Astrocyte (in vitro differentiated cells and primary cell): ENCODE results near the gene ZBBX. TPM values are rescaled to one million over a fixed set of nuclear protein-coding genes. Genes with fewer than 3 reads are reported as not detected.

ENCODE experiments used
- DNase-seq: peaks from one replicate; pipeline ENCODE4 v3.0.0-alpha.2; 2010; ENCODE audit warnings: low read depth
- FAIRE-seq: peaks from 2 replicates; lab custom pipeline; 2011; peaks lifted over from hg19 to GRCh38; lab: Jason Lieb, UNC
- H2AFZ ChIP-seq: 2 replicates; pipeline ENCODE4 v1.6.0; 2012; ENCODE audit warnings: low read depth, low read length, inconsistent platforms
- H3K27ac ChIP-seq: 2 replicates; pipeline ENCODE4 v1.5.1; 2011; ENCODE audit warnings: low read depth, low read length, inconsistent platforms
- H3K27me3 ChIP-seq: 2 replicates; pipeline ENCODE4 v1.6.0; 2011; ENCODE audit warnings: low read length, inconsistent platforms; ENCODE audit not compliant: insufficient read depth
- H3K36me3 ChIP-seq: 2 replicates; pipeline ENCODE4 v1.5.1; 2011; ENCODE audit warnings: low read length, inconsistent platforms; ENCODE audit not compliant: insufficient read depth
- H3K4me1 ChIP-seq: 2 replicates; pipeline ENCODE4 v1.5.1; 2011; ENCODE audit warnings: low read length, inconsistent platforms; ENCODE audit not compliant: insufficient read depth
- H3K4me2 ChIP-seq: 2 replicates; pipeline ENCODE4 v1.6.0; 2012; ENCODE audit warnings: low read length, inconsistent platforms
- H3K4me3 ChIP-seq: 2 replicates; pipeline ENCODE4 v1.5.1; 2011; ENCODE audit warnings: low read depth, mild to moderate bottlenecking, low read length, inconsistent platforms; ENCODE audit not compliant: insufficient read depth
- H3K79me2 ChIP-seq: 2 replicates; pipeline ENCODE4 v1.6.0; 2012; ENCODE audit warnings: mild to moderate bottlenecking, low read length, inconsistent platforms; ENCODE audit not compliant: insufficient read depth
- H3K9ac ChIP-seq: 2 replicates; pipeline ENCODE4 v1.6.0; 2012; ENCODE audit warnings: mild to moderate bottlenecking, low read length, inconsistent platforms
- H3K9me3 ChIP-seq: 2 replicates; pipeline ENCODE4 v1.5.1; 2012; ENCODE audit warnings: low read depth, mild to moderate bottlenecking, low read length, inconsistent platforms; ENCODE audit not compliant: insufficient read depth
- H4K20me1 ChIP-seq: 2 replicates; pipeline ENCODE4 v1.6.0; 2012; ENCODE audit warnings: low read length, inconsistent platforms; ENCODE audit not compliant: insufficient read depth
- H3K27ac Mint-ChIP-seq: one replicate; pipeline ENCODE4 v1.8.0; 2021; ENCODE audit warnings: mild to moderate bottlenecking, mixed read lengths; ENCODE audit not compliant: unreplicated experiment
- H3K27me3 Mint-ChIP-seq: one replicate; pipeline ENCODE4 v1.8.0; 2021; ENCODE audit warnings: low read depth, mixed read lengths; ENCODE audit not compliant: unreplicated experiment
- H3K36me3 Mint-ChIP-seq: one replicate; pipeline ENCODE4 v1.8.0; 2021; ENCODE audit warnings: low read depth, mixed read lengths; ENCODE audit not compliant: unreplicated experiment
- H3K4me1 Mint-ChIP-seq: one replicate; pipeline ENCODE4 v1.8.0; 2021; ENCODE audit warnings: low read depth, mixed read lengths; ENCODE audit not compliant: unreplicated experiment
- H3K4me3 Mint-ChIP-seq: one replicate; pipeline ENCODE4 v1.8.0; 2021; ENCODE audit warnings: mild to moderate bottlenecking, moderate library complexity, mixed read lengths; ENCODE audit not compliant: unreplicated experiment
- H3K9me3 Mint-ChIP-seq: one replicate; pipeline ENCODE4 v1.8.0; 2021; ENCODE audit warnings: mild to moderate bottlenecking, mixed read lengths; ENCODE audit not compliant: unreplicated experiment
- CTCF ChIP-seq: IDR thresholded peaks from 2 replicates; pipeline ENCODE4 v1.5.1; 2011; ENCODE audit warnings: low read depth, mild to moderate bottlenecking, inconsistent platforms, low read length, moderate library complexity; ENCODE audit not compliant: insufficient read depth
- EZH2 ChIP-seq: IDR thresholded peaks from 2 replicates; pipeline ENCODE4 v1.6.1; 2012; ENCODE audit warnings: mild to moderate bottlenecking, low read length, inconsistent platforms; ENCODE audit not compliant: insufficient read depth
- total RNA-seq: library from RNA; stranded (reverse); gene quantifications from 2 replicates; pipeline ENCODE4 v1.2.1, GENCODE V29; 2021

Gene ZBBX
- total RNA-seq, 1 donor from 2014 or later, result 1.3 TPM

- Mint-ChIP-seq H3K27me3 (no peaks in the 10 kb centered on the region), H3K27ac (no peak overlapping the region), H3K9me3 (peaks cover 2% of the 10 kb centered on the region), H3K4me3 (no peak overlapping the region), H3K4me1 (no peaks in the 10 kb centered on the region), H3K36me3 (no peaks in the 10 kb centered on the region)
- no peaks in the 10 kb centered on the region for H4K20me1 ChIP-seq
- H3K9me3 ChIP-seq, result no peaks in the 10 kb centered on the region
- no peaks in the 10 kb centered on the region for H3K79me2 ChIP-seq
- FAIRE-seq (no peak), DNase-seq (no peak)
- no peak overlapping the region for H3K4me2 ChIP-seq
- H3K4me3 ChIP-seq, result no peak overlapping the region
- no peaks in the 10 kb centered on the region for H3K27me3 ChIP-seq
- no peak overlapping the region for H3K9ac ChIP-seq
- H3K27ac ChIP-seq, result no peak overlapping the region
- H2AFZ ChIP-seq, result no peak overlapping the region
- H3K36me3 ChIP-seq, result no peaks in the 10 kb centered on the region
- TF ChIP-seq EZH2 (no peak), CTCF (no peak)
- H3K4me1 ChIP-seq, result no peaks in the 10 kb centered on the region
Measured at GRCh38 chr3:167306319-167306718, 73.8 kb downstream of the ZBBX start.

GRCh38 chr3:167305340-167305890, 74.7 kb downstream of the ZBBX start:
- no peak overlapping the region for H3K4me3 ChIP-seq
- H3K27me3 ChIP-seq, result no peaks in the 10 kb centered on the region
- Mint-ChIP-seq H3K4me3 (no peak overlapping the region), H3K36me3 (no peaks in the 10 kb centered on the region), H3K27ac (no peak overlapping the region), H3K27me3 (no peaks in the 10 kb centered on the region), H3K9me3 (peaks cover 2% of the 10 kb centered on the region), H3K4me1 (no peaks in the 10 kb centered on the region)
- DNase-seq (no peak), FAIRE-seq (no peak)
- H3K9me3 ChIP-seq, result no peaks in the 10 kb centered on the region
- no peaks in the 10 kb centered on the region for H3K4me1 ChIP-seq
- H3K4me2 ChIP-seq, result no peak overlapping the region
- no peak for TF ChIP-seq CTCF
- TF ChIP-seq EZH2, result no peak
- H3K27ac ChIP-seq, result no peak overlapping the region
- H3K36me3 ChIP-seq, result no peaks in the 10 kb centered on the region
- H3K79me2 ChIP-seq, result no peaks in the 10 kb centered on the region
- no peak overlapping the region for H3K9ac ChIP-seq
- H2AFZ ChIP-seq, result no peak overlapping the region
- no peaks in the 10 kb centered on the region for H4K20me1 ChIP-seq

GRCh38 chr3:167304077-167304476, 76.0 kb downstream of the ZBBX start:
- no peaks in the 10 kb centered on the region for H3K4me1 Mint-ChIP-seq
- Histone ChIP-seq H3K9ac (no peak overlapping the region), H3K27ac (no peak overlapping the region), H3K79me2 (no peaks in the 10 kb centered on the region), H4K20me1 (no peaks in the 10 kb centered on the region), H3K4me2 (no peak overlapping the region), H3K4me1 (no peaks in the 10 kb centered on the region), H3K27me3 (no peaks in the 10 kb centered on the region), H3K4me3 (no peak overlapping the region), H3K9me3 (no peaks in the 10 kb centered on the region), H3K36me3 (no peaks in the 10 kb centered on the region), H2AFZ (no peak overlapping the region)
- no peak for TF ChIP-seq CTCF
- peaks cover 2% of the 10 kb centered on the region for H3K9me3 Mint-ChIP-seq
- DNase-seq (no peak), FAIRE-seq (no peak)
- no peak overlapping the region for H3K27ac Mint-ChIP-seq
- no peaks in the 10 kb centered on the region for H3K36me3 Mint-ChIP-seq
- no peak overlapping the region for H3K4me3 Mint-ChIP-seq
- no peaks in the 10 kb centered on the region for H3K27me3 Mint-ChIP-seq
